Activated CD4-positive, alpha-beta T cell treated with anti-CD3 and anti-CD28 coated beads, Interleukin-2, Interleukin-4, amounts not matched to agents 100 ng/mL and 50 ng/mL, durations not matched to agents 16 hours and 8 hours (primary cell): ENCODE measurements around the gene ACSS1.

Experiments used
- DNase-seq: peaks from one replicate; pipeline ENCODE4 v3.0.0-alpha.2; 2020; ENCODE audit warnings: low spot score

ACSS1 gene

GRCh38 chr20:25078662-25079061 lies 20.7 kb upstream of the ACSS1 start:
- no peak for DNase-seq

GRCh38 chr20:25077610-25078169 lies 19.8 kb upstream of the ACSS1 start:
- DNase-seq, result no peak

- no peak for DNase-seq
These were observed 19.0 kb upstream of the ACSS1 start for GRCh38 chr20:25076731-25077609.

GRCh38 chr20:25076201-25076600 lies 18.3 kb upstream of the ACSS1 start:
- no peak for DNase-seq

GRCh38 chr20:25073544-25073943 lies 15.6 kb upstream of the ACSS1 start:
- no peak for DNase-seq

GRCh38 chr20:25072226-25072811 lies 14.4 kb upstream of the ACSS1 start:
- no peak for DNase-seq

- DNase-seq, result no peak
These were observed 13.8 kb upstream of the ACSS1 start for GRCh38 chr20:25071734-25072133.

GRCh38 chr20:25070821-25071473 lies 13.0 kb upstream of the ACSS1 start:
- no peak for DNase-seq

GRCh38 chr20:25067102-25067987 lies 9.4 kb upstream of the ACSS1 start:
- DNase-seq, result no peak

GRCh38 chr20:25066386-25066785 lies 8.4 kb upstream of the ACSS1 start:
- DNase-seq, result no peak

- peak; percentile 46 for DNase-seq
These were observed 7.8 kb upstream of the ACSS1 start for GRCh38 chr20:25065625-25066338.

- no peak for DNase-seq
These were observed 7.2 kb upstream of the ACSS1 start for GRCh38 chr20:25065072-25065624.

GRCh38 chr20:25064561-25065071 lies 6.7 kb upstream of the ACSS1 start:
- no peak for DNase-seq

GRCh38 chr20:25063981-25064380 lies 6.0 kb upstream of the ACSS1 start:
- no peak for DNase-seq

- no peak for DNase-seq
These were observed 5.6 kb upstream of the ACSS1 start for GRCh38 chr20:25063546-25063945.

GRCh38 chr20:25062841-25063240 lies 4.9 kb upstream of the ACSS1 start:
- DNase-seq, result no peak

- DNase-seq, result no peak
These were observed 4.0 kb upstream of the ACSS1 start for GRCh38 chr20:25061821-25062530.

- no peak for DNase-seq
These were observed 3.3 kb upstream of the ACSS1 start for GRCh38 chr20:25061103-25061799.

- DNase-seq, result no peak
These were observed 2.0 kb upstream of the ACSS1 start for GRCh38 chr20:25059866-25060465.
